Endothelial cell of umbilical vein (primary cell): Measurements from ENCODE around the gene SLC25A21.

Experiments
- CTCF ChIP-seq, 2 donors: IDR thresholded peaks; 1 replicate in 1 of 2; 2 replicates in 1 of 2; pipeline ENCODE4 v1.5.1; 2011; ENCODE audit warnings: low read length in 2 of 2, mild to moderate bottlenecking in 2 of 2, moderate library complexity in 2 of 2, control low read depth in 1 of 2, inconsistent platforms in 1 of 2, low read depth in 1 of 2; ENCODE audit not compliant: insufficient read depth in 1 of 2; ENCODE audit errors: extremely low read depth in 1 of 2
- EZH2 ChIP-seq: IDR thresholded peaks from 2 replicates; pipeline ENCODE4 v1.6.1; 2012; ENCODE audit warnings: borderline replicate concordance, low read depth, mild to moderate bottlenecking, moderate library complexity, low read length, inconsistent platforms; ENCODE audit not compliant: severe bottlenecking
- MYC ChIP-seq: IDR thresholded peaks from one replicate; pipeline ENCODE4 v1.6.1; 2011; ENCODE audit warnings: mild to moderate bottlenecking, low read depth, low read length
- POLR2A ChIP-seq: IDR thresholded peaks from 2 replicates; pipeline ENCODE4 v1.6.1; 2012; ENCODE audit warnings: low read depth, mild to moderate bottlenecking, control low read depth, low read length
- POLR2AphosphoS5 ChIP-seq: IDR thresholded peaks from 2 replicates; pipeline ENCODE4 v1.6.1; 2012; ENCODE audit warnings: low read depth, mild to moderate bottlenecking, control low read depth, low read length, moderate library complexity; ENCODE audit not compliant: insufficient read depth
- TF ChIP-seq, protein P1 (sequence below): IDR thresholded peaks from 2 replicates; pipeline ENCODE4 v1.6.1; 2011; ENCODE audit not compliant: insufficient read depth, insufficient read length

DNA sequence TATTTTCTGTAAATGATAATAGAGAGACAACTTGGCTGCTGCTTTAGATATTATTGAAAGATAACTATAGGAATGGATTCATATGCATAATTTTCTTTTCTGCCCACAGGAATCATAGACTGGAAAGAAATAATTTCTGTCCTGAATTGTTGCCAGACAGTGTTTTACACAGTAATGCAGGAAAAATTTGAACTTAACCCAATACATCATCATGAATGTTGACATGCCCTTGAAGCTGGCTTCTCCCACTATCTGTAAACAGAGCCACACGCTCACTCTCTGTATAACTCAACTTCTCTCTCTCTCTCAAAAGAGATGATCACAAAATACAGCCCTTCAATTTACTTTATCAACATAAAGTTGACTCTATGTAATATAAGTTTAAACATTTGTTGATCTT lies 454.2 kb downstream of the SLC25A21 start:
- TF ChIP-seq EZH2 (no peak), CTCF (IDR thresholded peaks at IDR 0.05; ENCODE audit: extremely low read depth in 1 of 2, insufficient read depth in 1 of 2, low read depth in 1 of 2, low read length in 2 of 2) (no peak), POLR2A (no peak), POLR2AphosphoS5 (no peak), MYC (no peak)
- TF ChIP-seq, protein P1, sequence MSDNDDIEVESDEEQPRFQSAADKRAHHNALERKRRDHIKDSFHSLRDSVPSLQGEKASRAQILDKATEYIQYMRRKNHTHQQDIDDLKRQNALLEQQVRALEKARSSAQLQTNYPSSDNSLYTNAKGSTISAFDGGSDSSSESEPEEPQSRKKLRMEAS = no peak
